Activated CD4-positive, CD25-positive, alpha-beta regulatory T cell (primary cell): ENCODE data around the gene TOR1AIP1.
A peak's percentile ranks its signal among the peaks of the same experiment; 100 is the strongest.
"Not testable (repeated sequence)": the region's sequence is repeated elsewhere in the genome, so short reads cannot be mapped to it uniquely, and the experiment has no call there.

Source experiments
- DNase-seq, 4 experiments: peaks; one replicate each; lab custom pipeline; 2025; lab: John Stamatoyannopoulos, UW

Gene TOR1AIP1

GRCh38 chr1:179937668-179938254 lies 55.7 kb downstream of the TOR1AIP1 start:
- DNase-seq = no peak

GRCh38 chr1:179938752-179939151 lies 56.7 kb downstream of the TOR1AIP1 start:
- no peak for DNase-seq

- DNase-seq = no peak
Observed at GRCh38 chr1:179939941-179940340, 57.9 kb downstream of the TOR1AIP1 start.

- no peak for DNase-seq
Observed at GRCh38 chr1:179941454-179941853, 59.4 kb downstream of the TOR1AIP1 start.

- no peak for DNase-seq
Observed at GRCh38 chr1:179950651-179951050, 68.6 kb downstream of the TOR1AIP1 start.

- DNase-seq = no peak
Observed at GRCh38 chr1:179951383-179952144, 69.5 kb downstream of the TOR1AIP1 start.

GRCh38 chr1:179952186-179952585 lies 70.1 kb downstream of the TOR1AIP1 start:
- DNase-seq = no peak

- peak in 2 of 4 experiments; percentile 15 to 19 for DNase-seq
Observed at GRCh38 chr1:179953974-179954492, 71.9 kb downstream of the TOR1AIP1 start.

GRCh38 chr1:179954493-179955286 lies 72.6 kb downstream of the TOR1AIP1 start, which contains the start of gene CEP350:
Gene CEP350, plus strand, starts transcription at chr1:179954810. Its CDS starts 31,372 bp downstream, at chr1:179986182.
- DNase-seq = peak; percentile 88 to 95 (median 94)

GRCh38 chr1:179955287-179955680 lies 73.2 kb downstream of the TOR1AIP1 start:
- no peak for DNase-seq

GRCh38 chr1:179955731-179956130 lies 73.6 kb downstream of the TOR1AIP1 start:
- no peak for DNase-seq

- DNase-seq = no peak
Observed at GRCh38 chr1:179958359-179958758, 76.3 kb downstream of the TOR1AIP1 start.

- not testable (repeated sequence) for DNase-seq
Observed at GRCh38 chr1:179962168-179962567, 80.1 kb downstream of the TOR1AIP1 start.

- no peak for DNase-seq
Observed at GRCh38 chr1:179966551-179966950, 84.5 kb downstream of the TOR1AIP1 start.

- DNase-seq = no peak
Observed at GRCh38 chr1:179968284-179968993, 86.4 kb downstream of the TOR1AIP1 start.

GRCh38 chr1:179968994-179969919 lies 87.2 kb downstream of the TOR1AIP1 start:
- DNase-seq = no peak
